AG04449 (cell line): ENCODE data around the gene CBFA2T2.
A peak's percentile ranks its signal among the peaks of the same experiment; 100 is the strongest.

ENCODE experiments used
- CTCF ChIA-PET: fragments of 350-600 bp; formaldehyde crosslinking; extraction: SDS; loops from one replicate; lab custom pipeline; 2021; ENCODE audit warnings: antibody characterized with exemption; lab: Yijun Ruan, JAX
- POLR2A ChIA-PET: fragments of 400-600, 350-600 bp; formaldehyde crosslinking; extraction: SDS; loops from one replicate; lab custom pipeline; 2020; ENCODE audit warnings: antibody characterized with exemption, inconsistent platforms; lab: Yijun Ruan, JAX
- DNase-seq: peaks from one replicate; pipeline ENCODE4 v3.0.0-alpha.2; 2010; ENCODE audit warnings: low read depth, low spot score
- H3K4me3 ChIP-seq: 2 replicates; pipeline ENCODE4 v1.5.1; 2011; ENCODE audit warnings: low read depth, mild to moderate bottlenecking, control low read depth, low read length
- TF ChIP-seq, protein P1 (sequence below): IDR thresholded peaks from one replicate; pipeline ENCODE4 v1.5.1; 2011; ENCODE audit warnings: mild to moderate bottlenecking, moderate library complexity, low read length, control low read depth, inconsistent platforms; ENCODE audit not compliant: insufficient read depth; ENCODE audit errors: missing control alignments

The CBFA2T2 gene

GRCh38 chr20:33664085-33664761, 174.3 kb downstream of the CBFA2T2 start:
- no peak for DNase-seq
- CTCF ChIA-PET, result interaction anchor here (0.9 to 8.7 kb wide), 3 partner anchors 13 to 467 kb away, joined by 3 to 99 read pairs (median 3); no protein-coding TSS in a partner anchor
- TF ChIP-seq, protein P1, sequence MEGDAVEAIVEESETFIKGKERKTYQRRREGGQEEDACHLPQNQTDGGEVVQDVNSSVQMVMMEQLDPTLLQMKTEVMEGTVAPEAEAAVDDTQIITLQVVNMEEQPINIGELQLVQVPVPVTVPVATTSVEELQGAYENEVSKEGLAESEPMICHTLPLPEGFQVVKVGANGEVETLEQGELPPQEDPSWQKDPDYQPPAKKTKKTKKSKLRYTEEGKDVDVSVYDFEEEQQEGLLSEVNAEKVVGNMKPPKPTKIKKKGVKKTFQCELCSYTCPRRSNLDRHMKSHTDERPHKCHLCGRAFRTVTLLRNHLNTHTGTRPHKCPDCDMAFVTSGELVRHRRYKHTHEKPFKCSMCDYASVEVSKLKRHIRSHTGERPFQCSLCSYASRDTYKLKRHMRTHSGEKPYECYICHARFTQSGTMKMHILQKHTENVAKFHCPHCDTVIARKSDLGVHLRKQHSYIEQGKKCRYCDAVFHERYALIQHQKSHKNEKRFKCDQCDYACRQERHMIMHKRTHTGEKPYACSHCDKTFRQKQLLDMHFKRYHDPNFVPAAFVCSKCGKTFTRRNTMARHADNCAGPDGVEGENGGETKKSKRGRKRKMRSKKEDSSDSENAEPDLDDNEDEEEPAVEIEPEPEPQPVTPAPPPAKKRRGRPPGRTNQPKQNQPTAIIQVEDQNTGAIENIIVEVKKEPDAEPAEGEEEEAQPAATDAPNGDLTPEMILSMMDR, result no peak
- H3K4me3 ChIP-seq, result peak overlapping the region; percentile 72
- POLR2A ChIA-PET, result interaction anchor here (0.7 to 1.8 kb wide), 7 partner anchors 8 to 219 kb away, joined by 3 to 10 read pairs (median 3); no protein-coding TSS in a partner anchor

GRCh38 chr20:33664762-33665144, 174.9 kb downstream of the CBFA2T2 start:
- no peak for DNase-seq
- CTCF ChIA-PET, result interaction anchor here (0.9 to 8.7 kb wide), 3 partner anchors 13 to 466 kb away, joined by 3 to 99 read pairs (median 3); no protein-coding TSS in a partner anchor

DNA sequence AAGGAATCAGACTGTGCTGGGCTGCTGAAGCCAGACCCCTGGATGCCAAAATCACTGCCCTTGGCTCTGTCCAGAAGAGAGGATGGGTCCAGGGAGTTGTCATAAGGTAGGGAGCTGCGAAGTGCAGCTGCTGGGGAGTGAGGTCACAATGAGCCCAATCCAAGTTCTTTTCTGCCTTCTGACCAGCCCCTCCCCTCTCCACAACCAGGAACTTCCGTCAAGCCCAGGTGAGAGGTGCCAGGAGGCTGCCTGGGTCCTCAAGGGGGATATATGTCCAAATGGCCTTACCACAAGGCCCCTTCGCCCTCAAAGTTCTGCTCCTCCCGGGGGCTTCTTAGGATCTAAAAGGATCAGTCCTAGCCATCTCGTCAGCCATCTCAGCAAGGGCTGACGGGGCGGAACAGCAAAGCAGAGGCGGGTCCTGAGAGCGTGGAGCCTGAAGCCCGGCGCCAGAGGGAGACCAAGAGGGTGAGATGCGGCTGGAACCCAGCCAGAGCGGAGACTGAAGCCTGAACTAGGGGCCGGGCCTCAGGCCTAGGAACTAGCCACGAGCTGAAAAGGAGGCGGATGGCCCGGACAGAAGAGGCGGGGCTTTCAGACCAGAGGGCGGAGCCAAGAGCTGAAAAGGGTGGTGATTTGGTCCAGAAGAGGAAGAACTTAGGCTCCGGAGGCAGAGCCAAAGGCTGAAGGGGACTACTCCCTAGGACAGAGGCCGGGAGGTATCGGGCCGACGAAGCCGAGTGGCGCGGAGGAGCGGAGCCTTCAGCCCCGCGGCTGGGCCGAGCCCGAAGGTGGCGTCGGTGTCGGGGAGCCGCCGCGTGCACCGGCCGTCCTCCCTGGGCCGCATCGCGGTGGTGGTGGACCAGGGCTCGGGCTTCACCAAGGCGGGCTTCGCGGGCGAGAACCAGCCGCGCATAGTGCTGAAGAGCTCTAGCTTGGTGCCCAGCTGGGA, 176.7 kb downstream of the CBFA2T2 start, which contains the start of gene ACTL10:
ACTL10 (plus strand) TSS at position 651 of the 952 bp plus-strand sequence. CDS start 555 bp downstream, outside the sequence.
- POLR2A ChIA-PET, result interaction anchor here (0.7 to 1.3 kb wide), 4 partner anchors 8 to 224 kb away, joined by 3 to 4 read pairs (median 3); partner anchors contain the start of genes CBFA2T2 and ZNF341
- H3K4me3 ChIP-seq, result peak within 1 kb of the TSS; percentile 58
- CTCF ChIA-PET, result interaction anchor here (0.7 to 8.7 kb wide), 18 partner anchors 13 to 464 kb away, joined by 3 to 99 read pairs (median 5); partner anchors contain the start of genes CBFA2T2 and E2F1
- TF ChIP-seq, protein P1, result peak; percentile 66
- DNase-seq, result peak; percentile 79

More at GRCh38 chr20:33664762-33665144, 174.9 kb downstream of the CBFA2T2 start:
- POLR2A ChIA-PET, result interaction anchor here (0.9 to 1.8 kb wide), 2 partner anchors 7 to 16 kb away, joined by 3 to 5 read pairs; no protein-coding TSS in a partner anchor
- no peak overlapping the region; the same call in 1 of the 2 replicates for H3K4me3 ChIP-seq
- TF ChIP-seq, protein P1, result no peak

DNA sequence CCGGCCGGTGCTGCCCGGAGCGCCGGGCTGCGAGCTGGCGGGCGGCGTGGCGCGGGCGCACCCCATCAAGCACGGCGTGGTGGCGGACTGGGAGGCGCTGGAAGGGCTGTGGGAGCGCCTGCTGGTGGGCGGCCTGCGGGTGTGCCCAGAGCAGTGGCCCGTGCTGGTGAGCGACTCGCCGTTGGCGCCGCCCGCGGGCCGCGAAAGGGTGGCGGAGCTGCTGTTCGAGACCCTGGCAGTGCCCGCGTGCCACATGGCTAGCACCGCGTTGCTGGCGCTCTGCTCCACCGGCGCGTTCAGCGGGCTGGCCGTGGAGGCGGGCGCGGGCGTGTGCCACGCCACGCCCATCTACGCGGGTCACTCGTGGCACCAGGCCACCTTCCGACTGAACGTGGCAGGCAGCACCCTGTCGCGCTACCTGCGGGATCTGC, 177.4 kb downstream of the CBFA2T2 start:
- CTCF ChIA-PET, result interaction anchor here (0.9 to 8.7 kb wide), 23 partner anchors 12 to 463 kb away, joined by 3 to 99 read pairs (median 5); partner anchors contain the start of genes CBFA2T2 and E2F1
- H3K4me3 ChIP-seq, result peak overlapping the region; percentile 58
- DNase-seq, result no peak
- POLR2A ChIA-PET, result interaction anchor here (1.0 to 1.3 kb wide), 2 partner anchors 178 to 224 kb away, joined by 3 to 4 read pairs; partner anchors contain the start of gene CBFA2T2
- TF ChIP-seq, protein P1, result no peak

DNA sequence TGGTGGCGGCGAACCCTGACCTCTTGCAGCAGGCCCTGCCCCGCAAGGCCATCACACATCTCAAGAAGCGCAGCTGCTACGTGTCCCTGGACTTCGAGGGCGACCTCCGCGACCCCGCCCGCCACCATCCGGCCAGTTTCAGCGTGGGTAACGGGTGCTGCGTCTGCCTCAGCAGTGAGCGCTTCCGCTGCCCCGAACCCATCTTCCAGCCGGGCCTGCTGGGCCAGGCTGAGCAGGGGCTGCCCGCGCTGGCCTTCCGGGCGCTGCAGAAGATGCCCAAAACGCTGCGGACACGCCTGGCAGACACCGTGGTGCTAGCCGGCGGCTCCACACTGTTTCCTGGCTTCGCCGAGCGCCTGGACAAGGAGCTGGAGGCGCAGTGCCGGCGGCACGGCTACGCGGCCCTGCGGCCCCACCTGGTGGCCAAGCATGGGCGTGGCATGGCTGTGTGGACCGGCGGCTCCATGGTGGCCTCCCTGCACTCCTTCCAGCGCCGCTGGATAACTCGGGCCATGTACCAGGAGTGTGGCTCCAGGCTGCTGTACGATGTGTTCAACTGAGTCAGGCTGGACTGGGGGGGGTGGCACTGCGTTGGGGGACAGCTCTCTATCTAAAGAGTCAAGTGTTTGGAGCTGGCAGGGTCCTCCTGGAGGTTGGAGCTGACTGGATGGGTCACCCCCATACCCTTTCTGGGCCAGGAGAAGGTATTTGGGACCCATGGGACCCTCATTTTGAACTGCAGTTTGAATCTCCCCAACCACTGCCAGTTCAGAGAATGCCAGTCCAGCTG, 178.0 kb downstream of the CBFA2T2 start:
- TF ChIP-seq, protein P1, result peak; percentile 95
- peak overlapping the region; percentile 58 for H3K4me3 ChIP-seq
- no peak for DNase-seq
- ChIA-PET CTCF (interaction anchor here (0.7 to 8.7 kb wide), 32 partner anchors 10 to 462 kb away, joined by 3 to 99 read pairs (median 4); partner anchors contain the start of genes CBFA2T2, E2F1 and PXMP4), POLR2A (interaction anchor here (1.3 kb wide), 1 partner anchor 178 kb away, joined by 3 read pairs; the partner anchor contains the start of gene CBFA2T2)
